ENCODE results near the gene RARRES1.

The RARRES1 gene

DNA sequence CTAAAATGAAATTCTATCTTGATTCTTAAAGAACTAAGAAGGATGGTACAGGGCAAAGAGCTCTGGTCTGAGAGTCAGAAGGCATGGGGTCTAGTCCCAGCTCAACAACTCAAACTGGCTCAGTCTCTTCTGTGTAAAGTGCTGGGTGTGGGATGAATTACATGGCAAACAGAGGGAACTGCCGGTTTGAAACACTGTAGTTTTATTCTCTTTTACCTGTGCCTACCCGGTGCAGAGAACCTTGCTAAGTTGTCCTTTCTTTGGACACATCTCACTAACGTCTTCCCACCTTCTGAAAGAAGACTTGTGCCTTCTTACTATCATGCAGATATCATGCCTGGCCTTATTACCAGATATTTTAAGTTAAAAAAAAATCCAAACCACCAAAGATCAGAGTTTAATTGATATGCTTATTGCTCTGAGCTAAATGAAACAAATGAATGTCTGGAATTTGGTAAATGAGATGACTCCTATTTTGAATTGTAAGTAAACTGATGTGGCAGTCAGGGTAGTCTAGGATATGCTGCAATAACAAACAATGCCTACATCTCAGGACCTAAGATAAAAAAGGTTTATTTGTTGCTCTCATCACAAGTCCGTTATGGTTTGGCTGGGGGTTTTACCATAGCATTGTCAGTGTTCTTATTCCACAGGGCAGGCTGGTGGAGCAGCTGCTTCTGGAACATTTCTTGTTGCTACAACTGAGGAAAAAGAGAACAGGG is 12.5 kb upstream of the RARRES1 start:
- H2AFZ ChIP-seq (ENCODE audit: low read length, unreplicated experiment), result no peak overlapping the region
- H3K4me3 ChIP-seq (ENCODE audit: low read depth, low read length), result no peak overlapping the region
- 0 out of 2 replicates have a peak, but pooled peaks cover 4% of the 10 kb centered on the region for H3K36me3 ChIP-seq (ENCODE audit: insufficient read depth, low read length)
- H3K4me1 ChIP-seq (ENCODE audit: control insufficient read depth, insufficient read depth, low read length, unreplicated experiment), result peaks cover 35% of the 10 kb centered on the region
- H3K79me2 ChIP-seq (ENCODE audit: control insufficient read depth, insufficient read depth, low read length, unreplicated experiment), result no peaks in the 10 kb centered on the region
- no peak overlapping the region for H3K27ac ChIP-seq (ENCODE audit: low read depth, low read length)
- no peaks in the 10 kb centered on the region for H3K27me3 ChIP-seq (ENCODE audit: insufficient read depth, low read length)

DNA sequence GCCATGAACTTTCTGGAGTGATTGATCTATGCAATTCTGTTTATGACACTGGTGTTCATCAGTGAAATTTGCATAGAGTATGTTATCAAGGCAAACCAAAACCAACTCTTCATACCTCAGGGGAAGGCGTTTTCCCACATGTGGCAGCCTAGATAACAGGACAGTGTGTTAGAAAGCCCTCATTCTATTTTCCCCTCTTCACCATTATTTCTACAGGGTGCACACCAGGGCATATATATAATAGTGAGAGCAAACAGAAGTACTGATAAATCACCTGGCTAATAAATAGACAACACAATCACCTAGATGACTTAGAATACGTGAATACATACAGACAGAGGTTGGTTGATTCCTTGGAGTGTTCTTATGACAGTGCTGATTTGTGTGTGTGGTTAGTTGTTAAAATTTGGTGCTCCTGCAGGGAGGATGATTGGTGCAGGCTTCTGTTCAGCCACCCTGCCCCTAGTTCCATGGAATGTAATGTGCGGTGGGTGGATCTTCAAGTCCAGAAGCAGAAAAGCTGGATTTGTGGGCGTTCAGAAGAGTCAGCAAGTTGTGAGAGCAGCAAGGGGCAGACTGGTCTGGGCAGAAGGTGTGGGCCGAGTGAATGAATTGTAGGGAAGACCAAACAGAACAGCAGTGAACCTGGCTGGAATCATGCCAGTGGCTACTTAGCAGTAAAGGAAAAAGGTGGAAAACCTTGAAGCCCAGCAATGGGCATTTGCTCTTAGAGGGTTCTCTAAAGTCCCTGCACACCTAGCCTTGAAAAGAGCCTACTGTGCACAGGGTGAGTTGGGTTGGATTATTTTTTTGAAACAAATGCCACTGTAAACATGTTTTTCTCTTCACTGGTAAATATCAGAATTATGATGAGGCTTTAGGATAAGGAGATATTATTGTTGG is 11.7 kb upstream of the RARRES1 start:
- Histone ChIP-seq H3K4me1 (ENCODE audit: control insufficient read depth, insufficient read depth, low read length, unreplicated experiment) (peaks cover 35% of the 10 kb centered on the region), H3K4me3 (ENCODE audit: low read depth, low read length) (no peak overlapping the region), H3K79me2 (ENCODE audit: control insufficient read depth, insufficient read depth, low read length, unreplicated experiment) (no peaks in the 10 kb centered on the region), H3K36me3 (ENCODE audit: insufficient read depth, low read length) (0 out of 2 replicates have a peak, but pooled peaks cover 4% of the 10 kb centered on the region), H3K27me3 (ENCODE audit: insufficient read depth, low read length) (no peaks in the 10 kb centered on the region), H3K27ac (ENCODE audit: low read depth, low read length) (no peak overlapping the region), H2AFZ (ENCODE audit: low read length, unreplicated experiment) (no peak overlapping the region)

DNA sequence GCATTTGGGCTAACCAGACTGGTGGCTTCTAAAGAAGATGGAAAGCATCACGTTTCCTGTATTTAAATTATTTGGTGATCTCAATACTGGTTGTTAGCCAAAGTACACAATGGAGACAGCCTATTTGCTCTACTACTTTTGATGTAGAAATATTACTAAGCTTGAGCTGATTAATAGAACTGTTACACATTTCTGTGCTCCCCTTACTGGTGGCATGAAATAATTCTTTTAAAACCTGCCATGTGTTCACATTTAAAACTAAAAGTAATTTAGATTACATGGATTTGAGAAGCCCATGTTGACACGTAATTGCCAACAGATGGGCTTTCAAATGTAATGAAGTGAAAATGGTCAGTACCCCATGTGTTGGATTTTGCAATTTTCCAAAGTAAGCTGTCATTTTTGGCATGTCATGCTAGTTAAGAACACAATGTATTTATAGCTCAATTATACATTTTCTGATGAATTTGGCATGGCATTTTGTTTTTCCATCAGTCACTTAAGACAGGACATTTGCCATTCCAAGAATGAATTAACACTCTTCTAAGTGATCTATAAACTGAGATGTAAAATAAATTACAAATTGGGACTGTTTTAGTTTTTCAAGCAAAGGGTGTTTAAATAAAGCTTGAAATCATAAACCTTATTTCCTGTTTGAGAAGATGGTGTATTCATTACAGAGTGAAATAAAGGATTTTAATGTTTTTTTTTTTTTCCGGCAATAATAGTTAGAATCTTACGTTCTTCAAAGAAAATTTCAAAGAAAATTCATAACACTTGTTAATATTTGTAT is 10.8 kb upstream of the RARRES1 start:
- Histone ChIP-seq H3K4me3 (ENCODE audit: low read depth, low read length) (no peak overlapping the region), H3K27me3 (ENCODE audit: insufficient read depth, low read length) (no peaks in the 10 kb centered on the region), H3K4me1 (ENCODE audit: control insufficient read depth, insufficient read depth, low read length, unreplicated experiment) (peaks cover 26% of the 10 kb centered on the region), H3K79me2 (ENCODE audit: control insufficient read depth, insufficient read depth, low read length, unreplicated experiment) (no peaks in the 10 kb centered on the region), H2AFZ (ENCODE audit: low read length, unreplicated experiment) (no peak overlapping the region), H3K36me3 (ENCODE audit: insufficient read depth, low read length) (0 out of 2 replicates have a peak, but pooled peaks cover 4% of the 10 kb centered on the region), H3K27ac (ENCODE audit: low read depth, low read length) (no peak overlapping the region)

DNA sequence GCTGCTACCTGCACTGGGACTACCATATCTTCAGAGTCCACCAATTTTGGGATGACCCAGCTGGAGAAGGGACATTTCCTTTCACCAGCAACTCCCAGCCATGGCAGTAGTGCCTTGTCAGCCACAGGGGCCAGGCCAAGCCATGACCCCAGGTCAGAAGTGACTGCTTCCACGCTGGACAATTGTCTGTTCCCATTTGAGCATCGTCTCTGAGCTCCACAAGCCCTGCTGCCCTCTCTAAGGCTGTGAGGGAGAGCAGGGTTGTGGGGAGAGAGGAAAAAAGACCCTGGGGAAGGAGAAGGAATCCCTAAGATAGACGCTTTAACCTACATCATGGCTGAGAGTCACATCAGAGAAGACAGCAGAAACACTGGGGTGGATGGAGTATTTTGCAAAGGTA is 7.4 kb upstream of the RARRES1 start:
- Histone ChIP-seq H2AFZ (ENCODE audit: low read length, unreplicated experiment) (no peak overlapping the region), H3K27ac (ENCODE audit: low read depth, low read length) (no peak overlapping the region), H3K4me1 (ENCODE audit: control insufficient read depth, insufficient read depth, low read length, unreplicated experiment) (peaks cover 8% of the 10 kb centered on the region), H3K27me3 (ENCODE audit: insufficient read depth, low read length) (no peaks in the 10 kb centered on the region), H3K79me2 (ENCODE audit: control insufficient read depth, insufficient read depth, low read length, unreplicated experiment) (no peaks in the 10 kb centered on the region), H3K36me3 (ENCODE audit: insufficient read depth, low read length) (peaks cover 9% of the 10 kb centered on the region; the same call in 1 of the 2 replicates), H3K4me3 (ENCODE audit: low read depth, low read length) (no peak overlapping the region)

DNA sequence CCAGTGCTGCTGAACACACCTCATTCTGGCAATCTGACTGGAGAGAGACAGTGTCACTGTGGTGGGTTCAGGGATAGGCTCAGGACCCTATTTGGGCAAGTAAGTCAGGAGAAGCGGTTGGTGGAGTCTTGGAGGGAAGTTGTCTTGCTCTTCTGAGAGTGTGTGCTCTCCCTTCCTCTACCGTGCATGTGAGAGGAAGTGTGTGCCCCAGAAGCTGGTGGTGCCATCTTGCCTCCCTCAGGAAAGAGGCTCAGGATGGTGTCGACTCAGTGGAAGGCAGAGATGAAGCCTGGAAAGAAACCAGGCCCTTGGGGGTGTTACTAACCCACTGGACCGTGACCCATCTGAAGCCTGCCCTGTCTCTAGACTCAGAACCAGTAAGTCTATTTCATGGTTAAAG is 6.8 kb upstream of the RARRES1 start:
- H3K27me3 ChIP-seq (ENCODE audit: insufficient read depth, low read length), result no peaks in the 10 kb centered on the region

DNA sequence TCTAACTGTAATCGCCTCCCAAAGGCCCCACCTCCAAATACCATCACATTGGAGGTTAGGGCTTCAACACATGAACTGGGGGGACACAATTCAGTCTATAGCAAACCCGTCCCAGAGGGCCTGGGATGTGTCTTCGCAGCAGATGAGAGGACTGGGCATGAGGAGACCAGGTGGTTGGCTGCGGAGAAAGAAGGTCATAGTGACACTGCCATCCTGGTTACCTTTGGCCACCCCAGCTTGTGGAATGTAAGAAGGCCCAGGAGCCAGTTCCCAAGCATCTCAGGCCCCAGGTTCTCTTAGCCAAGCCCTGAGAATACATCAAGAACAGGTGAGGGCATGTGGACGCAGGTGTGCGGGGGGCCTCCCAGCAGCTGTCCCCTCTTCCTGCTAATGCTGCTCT is 6.4 kb upstream of the RARRES1 start:
- H3K4me1 ChIP-seq (ENCODE audit: control insufficient read depth, insufficient read depth, low read length, unreplicated experiment), result peaks cover 8% of the 10 kb centered on the region
- H3K36me3 ChIP-seq (ENCODE audit: insufficient read depth, low read length), result peaks cover 10% of the 10 kb centered on the region; the same call in 1 of the 2 replicates
- H3K27me3 ChIP-seq (ENCODE audit: insufficient read depth, low read length), result no peaks in the 10 kb centered on the region
- no peak overlapping the region for H3K27ac ChIP-seq (ENCODE audit: low read depth, low read length)
- no peak overlapping the region for H2AFZ ChIP-seq (ENCODE audit: low read length, unreplicated experiment)
- no peak overlapping the region for H3K4me3 ChIP-seq (ENCODE audit: low read depth, low read length)
- no peaks in the 10 kb centered on the region for H3K79me2 ChIP-seq (ENCODE audit: control insufficient read depth, insufficient read depth, low read length, unreplicated experiment)

More for the DNA sequence above, 6.8 kb upstream of the RARRES1 start:
- Histone ChIP-seq H3K79me2 (ENCODE audit: control insufficient read depth, insufficient read depth, low read length, unreplicated experiment) (no peaks in the 10 kb centered on the region), H2AFZ (ENCODE audit: low read length, unreplicated experiment) (no peak overlapping the region), H3K36me3 (ENCODE audit: insufficient read depth, low read length) (peaks cover 10% of the 10 kb centered on the region; the same call in 1 of the 2 replicates), H3K4me3 (ENCODE audit: low read depth, low read length) (no peak overlapping the region), H3K27ac (ENCODE audit: low read depth, low read length) (no peak overlapping the region), H3K4me1 (ENCODE audit: control insufficient read depth, insufficient read depth, low read length, unreplicated experiment) (peaks cover 8% of the 10 kb centered on the region)

DNA sequence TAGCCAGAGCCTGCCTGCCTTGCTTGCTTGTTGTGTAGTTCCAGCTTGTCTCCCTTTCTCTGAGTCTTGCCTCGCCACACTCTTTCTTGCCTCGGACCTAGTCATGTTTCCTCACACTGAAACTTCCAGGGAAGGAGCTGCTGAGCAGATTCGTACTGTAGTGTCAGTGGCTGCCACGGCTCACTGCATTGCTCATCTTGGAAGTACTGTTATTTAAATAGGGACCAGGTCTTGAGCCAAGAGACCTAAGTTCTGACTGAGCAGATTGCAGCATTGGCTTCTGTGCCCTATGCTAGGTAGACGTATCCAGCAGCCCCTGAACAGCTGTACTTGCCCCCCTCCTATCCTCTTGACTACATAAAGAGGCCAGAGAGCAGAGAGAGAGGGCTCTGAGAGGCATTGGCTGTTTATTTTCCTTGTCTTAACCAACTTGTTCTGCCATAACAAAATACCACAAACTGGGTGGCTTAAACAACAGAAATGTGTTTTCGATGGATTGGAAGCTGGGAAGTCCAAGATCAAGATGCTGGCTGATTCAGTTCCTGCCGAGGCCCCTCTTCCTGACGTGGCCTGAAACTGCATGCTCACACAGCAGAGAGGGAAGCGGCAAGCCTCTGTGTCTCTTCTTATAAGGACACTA is 5.8 kb upstream of the RARRES1 start:
- Histone ChIP-seq H3K27me3 (ENCODE audit: insufficient read depth, low read length) (no peaks in the 10 kb centered on the region), H2AFZ (ENCODE audit: low read length, unreplicated experiment) (no peak overlapping the region), H3K36me3 (ENCODE audit: insufficient read depth, low read length) (peaks cover 10% of the 10 kb centered on the region; the same call in 1 of the 2 replicates), H3K79me2 (ENCODE audit: control insufficient read depth, insufficient read depth, low read length, unreplicated experiment) (no peaks in the 10 kb centered on the region), H3K27ac (ENCODE audit: low read depth, low read length) (no peak overlapping the region), H3K4me1 (ENCODE audit: control insufficient read depth, insufficient read depth, low read length, unreplicated experiment) (peaks cover 5% of the 10 kb centered on the region), H3K4me3 (ENCODE audit: low read depth, low read length) (no peak overlapping the region)

DNA sequence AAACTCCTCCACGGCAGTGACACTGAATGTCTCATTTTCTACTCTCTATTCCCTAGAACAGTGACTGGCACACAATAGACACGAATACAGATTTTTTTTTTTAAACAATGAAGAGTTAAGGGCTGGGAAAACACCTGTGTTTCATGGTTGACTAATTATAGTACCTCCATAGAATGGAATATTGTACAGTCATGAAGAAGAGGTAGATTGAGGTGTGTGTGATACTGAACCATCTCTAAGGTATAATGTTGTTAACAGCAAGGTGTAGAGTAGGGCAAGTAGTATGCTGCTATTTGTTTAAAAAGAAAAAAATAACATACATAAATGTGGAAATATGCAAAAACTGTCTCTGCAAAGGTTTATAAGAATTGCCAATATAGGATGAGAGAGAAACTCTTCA is 5.2 kb upstream of the RARRES1 start:
- H3K27ac ChIP-seq (ENCODE audit: low read depth, low read length), result no peak overlapping the region
- no peaks in the 10 kb centered on the region for H3K27me3 ChIP-seq (ENCODE audit: insufficient read depth, low read length)
- no peaks in the 10 kb centered on the region for H3K79me2 ChIP-seq (ENCODE audit: control insufficient read depth, insufficient read depth, low read length, unreplicated experiment)
- H2AFZ ChIP-seq (ENCODE audit: low read length, unreplicated experiment), result no peak overlapping the region
- no peak overlapping the region for H3K4me3 ChIP-seq (ENCODE audit: low read depth, low read length)
- peaks cover 10% of the 10 kb centered on the region; the same call in 1 of the 2 replicates for H3K36me3 ChIP-seq (ENCODE audit: insufficient read depth, low read length)
- H3K4me1 ChIP-seq (ENCODE audit: control insufficient read depth, insufficient read depth, low read length, unreplicated experiment), result no peaks in the 10 kb centered on the region

DNA sequence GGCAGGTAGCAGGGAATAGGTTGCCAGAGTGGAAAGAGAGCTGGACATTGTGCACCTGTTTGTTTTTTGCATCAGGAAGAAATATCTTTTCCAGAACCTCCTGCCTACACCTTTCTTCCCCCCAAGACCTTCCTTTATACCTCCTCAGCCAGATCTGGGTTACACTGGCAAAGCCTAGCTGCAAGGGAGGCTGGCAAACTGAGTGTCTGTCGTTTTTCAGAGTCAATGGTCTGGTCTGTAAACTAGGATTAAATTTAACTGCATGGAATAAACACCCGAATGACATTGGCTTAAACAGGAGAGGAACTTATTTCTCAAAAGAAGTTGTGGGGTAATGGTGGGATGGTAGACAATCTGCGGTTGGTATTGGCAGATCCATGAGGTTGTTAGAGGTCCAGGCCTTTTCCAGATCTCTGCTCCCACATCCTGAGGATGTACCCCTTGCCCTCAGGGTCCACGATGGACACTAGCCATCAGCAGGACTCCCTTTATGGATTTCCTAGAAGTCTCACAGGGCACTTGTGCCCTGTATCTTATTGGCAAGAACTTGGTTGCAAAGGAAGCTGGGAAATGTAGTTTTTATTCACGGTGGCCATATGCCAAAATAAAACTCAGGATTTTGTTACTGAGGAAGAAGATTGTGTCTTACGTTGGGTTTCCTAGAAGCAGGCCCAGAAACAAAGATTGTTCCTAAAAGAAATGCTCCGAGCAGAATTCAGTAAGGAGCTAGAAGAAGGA is 3.2 kb upstream of the RARRES1 start:
- H3K4me3 ChIP-seq (ENCODE audit: low read depth, low read length), result no peak overlapping the region
- H3K79me2 ChIP-seq (ENCODE audit: control insufficient read depth, insufficient read depth, low read length, unreplicated experiment), result no peaks in the 10 kb centered on the region
- no peak overlapping the region for H3K27ac ChIP-seq (ENCODE audit: low read depth, low read length)
- no peak overlapping the region for H2AFZ ChIP-seq (ENCODE audit: low read length, unreplicated experiment)
- H3K36me3 ChIP-seq (ENCODE audit: insufficient read depth, low read length), result peaks cover 10% of the 10 kb centered on the region; the same call in 1 of the 2 replicates
- H3K4me1 ChIP-seq (ENCODE audit: control insufficient read depth, insufficient read depth, low read length, unreplicated experiment), result peaks cover 7% of the 10 kb centered on the region
- no peaks in the 10 kb centered on the region for H3K27me3 ChIP-seq (ENCODE audit: insufficient read depth, low read length)

All from ACC112 (cell line).